Measurements from ENCODE around the gene RAPGEF4.

RAPGEF4 gene

DNA sequence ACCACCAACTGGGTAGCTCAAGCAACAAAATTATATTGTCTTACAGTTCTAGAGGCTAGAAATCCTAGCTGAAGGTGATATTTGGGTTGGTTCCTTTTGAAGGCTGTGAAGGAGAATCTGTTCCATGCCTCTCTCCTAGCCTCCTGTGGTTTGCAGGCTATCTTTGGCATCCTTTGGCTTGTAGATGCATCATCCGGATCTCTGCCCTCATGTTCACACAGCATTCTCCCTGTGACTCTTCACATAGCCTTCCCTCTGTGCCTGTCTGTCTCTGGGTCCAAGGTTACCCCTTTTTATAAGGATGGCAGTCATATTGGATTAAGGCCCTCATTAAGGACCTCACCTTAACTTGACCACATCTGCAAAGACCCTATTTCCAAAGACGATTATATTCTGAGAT lies 261.4 kb downstream of the RAPGEF4 start:
- no peak for DNase-seq (ENCODE audit: low spot score)

DNA sequence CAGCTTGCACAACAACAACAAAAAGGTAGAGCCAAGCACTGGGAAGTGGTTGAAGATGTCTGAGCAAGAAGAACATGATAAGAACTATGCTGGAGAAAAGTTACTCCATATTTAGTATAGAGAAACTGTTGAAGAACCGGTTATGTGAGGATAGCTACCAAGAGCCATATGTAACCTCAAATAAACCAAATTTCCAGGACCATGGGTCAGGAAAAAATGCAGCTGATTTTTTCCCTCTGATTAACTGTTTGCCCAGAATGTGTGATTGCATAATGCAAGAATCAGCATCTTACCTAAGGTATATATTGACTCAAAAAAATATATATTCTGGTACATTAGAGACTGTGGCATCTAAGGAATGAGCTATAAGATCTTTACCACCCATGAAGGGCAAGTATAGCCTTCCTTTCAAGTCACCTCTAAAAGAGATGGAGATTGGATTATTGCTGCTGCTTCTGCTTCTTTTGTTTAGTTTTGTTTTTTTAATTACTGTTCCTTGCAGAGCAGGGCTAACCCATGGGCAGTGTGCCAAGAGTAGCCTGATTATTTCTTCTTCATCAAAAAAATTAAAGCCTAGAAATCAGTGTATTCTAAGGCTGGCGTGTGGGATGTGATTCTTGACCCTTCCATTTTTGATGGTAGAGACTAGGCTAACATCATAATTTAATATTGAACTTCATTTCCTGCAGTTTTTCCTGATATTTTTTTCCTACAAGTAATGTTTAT lies 263.1 kb downstream of the RAPGEF4 start:
- no peak for DNase-seq (ENCODE audit: low spot score)

DNA sequence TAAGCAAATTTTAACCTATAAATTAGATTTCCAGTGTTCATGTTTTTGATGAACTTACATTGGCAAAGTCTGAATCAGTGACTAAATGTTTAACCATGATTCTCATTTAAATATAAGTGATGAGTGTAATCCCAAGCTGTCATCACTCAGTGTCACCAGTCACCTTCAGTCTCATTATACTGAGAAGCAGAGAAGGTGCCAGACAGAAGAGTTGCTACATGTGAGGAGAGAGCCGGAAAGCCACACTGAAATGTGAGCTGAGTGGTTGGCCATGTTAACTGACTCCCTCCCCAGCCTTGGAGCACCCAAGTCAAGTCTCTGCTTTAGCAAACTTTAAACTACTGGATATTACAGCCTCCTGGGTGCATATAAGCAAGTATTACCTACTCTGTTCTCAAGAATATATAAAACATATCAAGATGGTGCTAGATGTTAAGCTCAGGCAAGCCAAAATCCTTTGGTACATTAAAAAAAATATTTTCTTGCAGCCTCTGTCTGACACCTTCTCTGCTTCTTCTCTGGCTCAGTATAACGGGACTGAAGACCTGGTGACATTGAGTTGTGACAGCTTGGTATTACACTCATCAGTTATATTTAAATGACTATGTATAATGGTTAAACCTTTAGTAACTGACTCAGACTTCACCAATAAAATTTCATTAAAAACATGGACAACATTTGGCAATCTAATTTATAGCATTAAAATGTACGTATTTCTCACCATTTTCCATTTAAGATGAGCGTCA lies 264.2 kb downstream of the RAPGEF4 start:
- peak; percentile 21 for DNase-seq (ENCODE audit: low spot score)

DNA sequence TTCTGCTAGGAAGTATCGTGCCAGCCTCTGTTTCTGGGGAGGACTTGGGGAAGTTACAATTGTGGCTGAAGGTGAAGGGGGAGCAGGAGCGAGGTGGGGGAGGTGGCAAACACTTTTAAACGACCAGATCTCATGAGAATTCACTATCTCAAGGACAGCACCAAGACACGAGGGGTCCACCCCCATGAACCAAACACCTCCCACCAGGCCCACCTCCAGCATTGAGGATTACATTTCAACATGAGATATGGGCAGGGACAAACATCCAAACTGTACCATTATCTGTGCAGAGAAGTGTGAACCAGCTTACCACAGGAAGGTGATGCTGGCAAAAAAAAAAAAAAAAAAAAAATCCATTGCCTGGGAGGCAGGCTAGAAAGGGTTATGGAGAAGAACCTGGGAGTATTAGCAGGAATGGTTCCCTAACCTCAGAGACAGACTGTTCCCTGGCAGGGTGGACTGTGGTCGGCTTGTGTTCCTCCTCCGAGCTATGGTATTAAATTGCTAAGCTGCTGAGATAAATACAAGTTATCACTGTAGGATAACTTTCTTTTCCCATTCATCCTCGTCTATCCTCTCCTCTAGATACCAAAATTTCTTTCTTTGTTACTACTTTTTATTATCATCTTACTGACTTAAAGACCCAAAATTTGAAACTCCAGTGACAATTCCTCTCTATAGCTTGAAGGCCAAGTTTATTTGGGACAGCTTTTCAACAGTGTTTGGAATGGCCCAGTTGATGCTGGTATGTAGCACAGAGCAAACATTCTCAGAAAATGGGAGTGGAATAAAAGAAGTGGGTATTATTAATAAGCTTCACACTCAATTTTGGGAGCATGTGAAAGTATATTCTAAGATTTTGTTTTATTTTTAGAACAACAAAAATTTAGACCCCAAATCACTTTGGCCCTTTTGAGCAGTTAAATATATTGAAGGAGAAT lies 266.3 kb downstream of the RAPGEF4 start:
- DNase-seq (ENCODE audit: low spot score) = no peak

DNA sequence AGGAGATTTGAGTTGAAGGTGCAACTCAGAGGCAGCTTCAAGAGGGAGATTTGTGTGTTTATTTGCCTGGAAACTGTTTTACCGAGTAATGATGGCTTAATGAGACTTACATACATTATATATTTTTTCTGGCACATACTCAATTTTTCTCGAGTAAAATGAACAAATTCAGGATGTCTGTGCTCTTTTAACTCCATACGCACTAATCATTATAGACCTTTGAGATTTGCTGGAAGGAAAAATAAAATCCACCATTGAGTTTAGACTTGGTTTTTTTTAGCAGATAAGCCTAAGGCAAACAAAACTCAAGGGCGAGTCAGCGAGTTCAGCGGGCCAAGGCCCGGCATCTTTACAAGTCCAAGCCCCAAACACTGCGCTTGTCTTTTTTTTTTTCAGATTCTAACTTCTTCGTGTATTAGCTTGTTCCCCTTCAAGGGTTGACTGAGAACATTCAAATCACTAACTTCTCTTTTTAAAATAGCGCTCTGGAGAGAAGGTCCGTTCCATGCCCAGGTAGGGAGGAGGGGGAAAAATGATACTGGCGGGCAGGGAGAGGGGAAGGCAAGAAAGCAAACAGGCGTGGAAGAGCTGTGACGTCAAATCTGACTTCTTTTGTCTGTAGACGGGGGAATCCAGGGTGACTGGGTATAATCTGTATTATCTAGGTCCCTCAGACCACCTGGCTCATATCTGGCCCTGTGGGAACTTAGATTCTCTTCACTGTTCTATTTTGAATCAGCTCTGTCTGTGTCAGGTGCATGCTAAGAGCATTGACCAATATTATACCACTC lies 267.3 kb downstream of the RAPGEF4 start:
- no peak for DNase-seq (ENCODE audit: low spot score)

DNA sequence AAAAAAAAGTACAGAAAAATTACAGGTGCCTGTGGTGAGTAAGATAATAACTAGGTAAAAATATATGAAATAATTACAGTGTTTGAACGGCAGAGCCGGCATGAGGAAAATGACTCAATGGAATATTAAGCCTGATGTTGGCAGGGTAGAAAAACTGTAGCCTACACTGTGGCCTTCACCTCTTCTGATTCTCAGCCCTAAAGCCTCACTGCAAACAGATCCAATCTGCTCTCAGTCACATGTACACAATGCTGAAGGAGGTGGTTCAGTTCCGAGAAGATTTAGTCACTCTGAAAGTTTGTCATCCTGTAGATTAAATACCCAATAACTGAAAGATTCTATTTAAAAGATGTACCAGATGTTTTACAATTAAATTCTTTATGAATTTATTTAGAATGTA lies 273.1 kb downstream of the RAPGEF4 start:
- DNase-seq (ENCODE audit: low spot score) = no peak

DNA sequence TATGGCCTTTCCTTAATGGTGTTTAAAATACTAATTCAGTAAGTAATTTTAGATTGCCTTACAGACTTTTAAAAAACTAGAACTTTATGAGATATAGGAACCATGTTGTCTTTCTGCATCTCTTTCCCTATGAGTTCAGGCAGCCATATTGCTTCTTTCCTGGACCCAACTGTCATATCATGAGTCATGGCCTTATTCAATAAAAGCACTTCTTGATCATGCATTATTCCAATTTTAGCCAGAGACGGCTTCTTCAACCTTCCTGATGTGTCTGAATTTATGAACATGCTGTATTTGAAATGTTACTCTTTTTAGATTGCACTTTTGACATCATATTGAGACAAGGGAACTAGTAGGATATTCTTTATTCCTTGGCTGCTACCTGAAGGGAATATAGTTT lies 274.6 kb downstream of the RAPGEF4 start:
- DNase-seq (ENCODE audit: low spot score) = no peak

DNA sequence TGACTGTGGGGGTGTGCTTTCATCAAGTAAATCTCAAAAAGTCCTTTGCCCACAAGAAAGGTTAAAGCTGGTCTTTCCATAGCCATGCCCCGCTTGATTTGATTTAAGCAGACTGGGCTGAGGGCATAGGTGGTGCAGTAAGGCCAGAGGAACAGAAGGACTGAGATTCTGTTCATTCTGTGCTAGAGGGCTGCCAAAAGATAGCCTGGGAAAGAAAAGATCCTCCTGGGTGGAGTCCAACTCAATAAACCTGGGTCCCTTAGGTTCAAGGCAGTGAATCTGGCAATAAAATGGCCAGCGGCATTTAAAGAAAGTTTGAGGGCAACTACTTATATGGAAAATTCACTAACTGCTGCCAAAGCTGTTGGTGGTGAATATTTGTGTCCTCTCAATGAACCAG lies 280.8 kb downstream of the RAPGEF4 start:
- DNase-seq (ENCODE audit: low spot score) = no peak

DNA sequence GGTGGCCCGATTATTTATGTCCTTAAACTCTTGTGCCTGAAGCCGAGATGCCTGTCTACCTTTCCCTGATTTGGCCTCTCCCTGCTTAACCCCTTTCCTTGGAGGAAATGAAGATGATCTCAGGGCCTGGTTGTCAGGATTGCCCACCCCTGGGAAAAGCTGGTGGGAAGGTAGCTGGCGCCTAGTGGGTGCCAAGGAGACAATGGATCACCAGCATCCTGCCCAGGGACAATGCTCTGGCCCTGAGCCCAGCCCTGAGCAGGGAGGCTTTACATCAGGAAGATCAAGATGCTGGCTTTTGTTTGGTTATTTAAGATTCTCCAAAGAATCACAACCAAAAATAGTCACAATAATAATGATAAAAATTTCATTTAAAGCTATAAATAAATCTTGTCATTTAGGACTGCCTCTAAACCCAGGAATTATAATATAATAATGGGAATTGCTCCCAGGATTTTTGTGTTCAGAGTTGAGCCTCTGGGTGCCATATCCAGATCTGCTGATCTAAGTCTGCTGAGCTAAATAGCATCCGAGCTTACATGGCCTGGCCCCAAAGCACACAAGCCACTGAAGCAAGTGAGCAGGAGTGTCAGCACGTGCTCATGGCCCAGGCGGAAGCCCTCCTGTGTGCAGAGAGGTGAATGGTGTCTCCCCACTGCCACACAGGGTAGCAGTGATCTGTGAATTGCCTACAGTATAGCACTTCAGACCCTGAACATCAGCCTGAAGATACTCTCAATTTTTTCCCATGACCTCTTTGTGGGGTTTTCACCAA lies 282.2 kb downstream of the RAPGEF4 start:
- DNase-seq (ENCODE audit: low spot score) = no peak

DNA sequence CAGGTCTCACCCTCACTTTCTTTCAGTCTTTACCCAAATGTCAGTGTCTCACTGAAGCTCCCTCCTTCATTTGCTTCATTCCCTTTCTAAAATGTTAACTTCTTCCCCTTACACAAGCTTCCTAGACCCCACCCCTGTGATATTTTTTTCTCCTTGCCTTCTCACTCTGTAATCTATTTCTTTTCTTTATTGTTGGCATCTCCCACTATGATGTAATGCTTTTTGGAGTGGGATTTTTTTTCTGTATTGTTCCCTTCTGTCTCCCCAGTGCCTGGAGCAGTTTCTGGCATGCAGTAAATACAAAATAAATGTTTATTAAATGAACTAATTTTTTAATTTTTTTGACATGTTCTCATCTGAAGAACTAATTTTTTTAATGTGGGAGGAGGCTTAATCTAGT lies 284.1 kb downstream of the RAPGEF4 start:
- no peak for DNase-seq (ENCODE audit: low spot score)

DNA sequence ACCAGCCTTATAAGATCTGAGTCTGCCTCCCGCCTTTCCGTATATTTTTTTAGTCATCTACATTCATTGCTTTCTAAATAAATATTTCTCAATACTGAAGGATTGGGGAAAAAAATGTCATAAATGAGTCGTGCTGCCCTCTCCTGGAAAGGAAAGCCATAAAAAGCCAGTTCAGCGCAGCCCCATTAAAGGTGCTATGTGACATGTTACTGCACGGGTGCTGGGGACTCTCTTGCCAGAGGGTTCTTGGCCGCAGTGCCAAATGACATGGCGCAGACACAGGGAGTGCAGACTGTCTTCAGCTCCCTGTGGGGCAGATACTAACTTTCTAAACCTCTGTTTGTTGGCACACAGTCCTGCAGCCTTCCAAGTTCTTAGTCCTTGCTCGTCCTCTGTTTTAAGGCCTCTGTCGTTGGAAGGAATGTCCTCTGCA lies 286.3 kb downstream of the RAPGEF4 start:
- peak; percentile 36 for DNase-seq (ENCODE audit: low spot score)

DNA sequence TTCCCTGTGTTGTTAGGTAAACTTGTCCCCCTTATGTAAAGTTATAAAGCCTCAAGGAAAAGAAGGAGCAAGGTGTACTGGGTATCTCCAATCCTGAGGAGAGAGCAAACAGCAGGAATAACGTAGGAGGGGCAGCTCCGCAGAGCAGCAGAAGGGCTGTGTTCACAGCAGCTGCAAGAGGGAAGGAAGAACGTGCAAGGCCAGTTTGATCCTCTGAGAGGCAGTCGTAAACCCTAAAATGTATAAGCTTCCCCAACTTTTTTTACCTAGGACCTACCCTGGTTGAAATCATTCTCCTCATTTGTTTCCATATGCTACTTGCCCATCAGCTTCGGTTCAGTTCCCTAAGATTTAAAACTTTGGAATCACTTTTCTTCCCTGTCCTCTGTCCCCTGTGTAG lies 288.1 kb downstream of the RAPGEF4 start:
- no peak for DNase-seq (ENCODE audit: low spot score)

DNA sequence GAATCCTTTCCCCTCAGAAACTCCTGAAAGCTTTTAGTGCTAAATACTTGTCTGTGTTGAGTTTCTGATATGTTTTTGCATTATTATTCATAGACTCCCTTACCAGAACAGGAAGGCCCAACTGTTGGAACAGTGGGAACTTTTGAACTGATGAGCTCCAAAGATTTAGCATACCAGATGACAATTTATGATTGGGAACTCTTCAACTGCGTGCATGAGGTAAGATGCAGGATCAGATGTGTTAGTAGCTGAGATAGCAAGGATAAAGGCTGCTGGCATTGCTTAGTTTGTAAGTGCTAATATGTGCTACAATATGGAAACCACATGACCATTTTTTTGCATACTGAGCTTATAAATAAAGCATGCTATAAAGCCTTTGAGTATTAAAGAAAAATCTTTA lies 290.8 kb downstream of the RAPGEF4 start:
- DNase-seq (ENCODE audit: low spot score) = no peak

DNA sequence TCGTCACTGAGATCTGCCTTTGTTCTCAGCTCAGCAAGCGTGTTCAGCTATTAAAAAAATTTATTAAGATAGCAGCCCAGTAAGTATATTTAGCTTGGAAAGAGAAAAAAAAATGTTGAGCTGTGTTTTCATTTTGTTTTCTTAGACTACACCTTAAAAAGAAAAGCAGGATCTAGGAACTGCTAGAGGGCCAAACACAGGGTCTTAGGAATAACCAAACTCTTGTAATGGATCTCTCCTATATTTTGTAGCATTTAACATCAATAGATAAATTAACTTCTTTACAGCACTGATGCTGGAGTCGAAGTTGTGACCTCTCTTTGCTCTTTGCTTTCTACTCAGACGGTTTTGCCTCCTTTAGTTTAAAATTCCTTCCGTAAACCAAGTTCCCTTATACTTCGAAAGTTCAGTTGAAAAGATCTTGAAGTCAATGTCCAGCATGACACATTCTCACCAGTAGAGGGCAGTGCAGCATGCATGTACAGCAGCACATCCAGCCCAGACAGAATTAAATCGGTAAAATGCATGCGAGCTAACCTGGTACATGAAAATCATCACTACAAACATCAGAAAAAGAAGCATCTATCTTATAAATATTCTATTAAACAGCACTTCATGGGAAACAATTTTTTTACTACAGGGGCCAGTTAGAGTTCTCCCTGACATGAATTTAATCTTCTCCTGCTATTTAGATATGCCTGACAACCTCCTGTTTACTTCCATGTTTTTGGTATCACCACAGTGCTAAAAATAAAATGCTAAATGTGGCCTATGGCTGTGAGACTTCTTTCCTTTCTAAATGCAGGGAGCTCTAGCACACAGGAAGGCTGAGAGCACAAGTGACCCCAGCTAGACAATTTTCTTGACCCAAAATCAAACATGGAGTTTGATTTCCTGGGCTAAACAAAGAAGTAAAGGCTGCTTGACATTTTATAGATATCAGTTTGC lies 291.8 kb downstream of the RAPGEF4 start:
- DNase-seq (ENCODE audit: low spot score) = peak; percentile 79

DNA sequence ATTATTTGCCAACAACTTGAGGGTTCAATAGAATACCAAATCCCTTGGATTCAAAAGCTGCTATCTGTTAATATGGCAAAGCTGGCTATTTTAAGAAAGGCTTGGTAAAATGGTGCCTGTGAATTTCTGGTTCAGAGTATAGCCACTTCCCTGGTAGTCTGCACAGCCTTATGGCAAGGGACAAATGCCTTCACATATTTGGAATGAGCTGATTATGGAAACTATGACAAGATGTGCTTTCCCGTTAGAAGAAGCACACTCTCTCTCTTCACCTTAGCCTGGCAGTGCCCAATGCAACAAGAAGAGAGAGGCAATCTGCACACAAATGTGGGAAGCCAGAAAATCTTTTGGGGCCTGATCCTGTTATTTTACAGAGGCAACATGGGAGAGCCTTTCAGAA lies 292.5 kb downstream of the RAPGEF4 start:
- no peak for DNase-seq (ENCODE audit: low spot score)

DNA sequence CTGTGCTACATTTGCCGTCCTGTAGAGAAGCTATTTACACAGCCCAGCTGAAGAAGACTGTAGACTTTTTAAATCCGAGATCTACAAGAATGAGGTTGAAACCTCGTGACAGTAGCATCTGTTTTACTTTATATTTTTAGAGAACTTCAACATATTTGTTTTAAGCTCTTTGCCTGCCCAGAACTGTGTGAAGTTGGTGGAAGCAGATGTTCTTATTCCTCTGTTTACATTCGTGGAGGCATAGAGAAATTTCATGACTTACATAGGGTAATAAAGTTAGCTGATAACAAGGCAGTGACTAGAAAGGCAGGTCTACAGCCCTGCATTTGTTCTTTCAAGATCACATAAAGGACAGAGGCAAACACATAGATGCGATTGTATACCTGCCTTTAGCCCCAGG lies 293.0 kb downstream of the RAPGEF4 start:
- DNase-seq (ENCODE audit: low spot score) = no peak

DNA sequence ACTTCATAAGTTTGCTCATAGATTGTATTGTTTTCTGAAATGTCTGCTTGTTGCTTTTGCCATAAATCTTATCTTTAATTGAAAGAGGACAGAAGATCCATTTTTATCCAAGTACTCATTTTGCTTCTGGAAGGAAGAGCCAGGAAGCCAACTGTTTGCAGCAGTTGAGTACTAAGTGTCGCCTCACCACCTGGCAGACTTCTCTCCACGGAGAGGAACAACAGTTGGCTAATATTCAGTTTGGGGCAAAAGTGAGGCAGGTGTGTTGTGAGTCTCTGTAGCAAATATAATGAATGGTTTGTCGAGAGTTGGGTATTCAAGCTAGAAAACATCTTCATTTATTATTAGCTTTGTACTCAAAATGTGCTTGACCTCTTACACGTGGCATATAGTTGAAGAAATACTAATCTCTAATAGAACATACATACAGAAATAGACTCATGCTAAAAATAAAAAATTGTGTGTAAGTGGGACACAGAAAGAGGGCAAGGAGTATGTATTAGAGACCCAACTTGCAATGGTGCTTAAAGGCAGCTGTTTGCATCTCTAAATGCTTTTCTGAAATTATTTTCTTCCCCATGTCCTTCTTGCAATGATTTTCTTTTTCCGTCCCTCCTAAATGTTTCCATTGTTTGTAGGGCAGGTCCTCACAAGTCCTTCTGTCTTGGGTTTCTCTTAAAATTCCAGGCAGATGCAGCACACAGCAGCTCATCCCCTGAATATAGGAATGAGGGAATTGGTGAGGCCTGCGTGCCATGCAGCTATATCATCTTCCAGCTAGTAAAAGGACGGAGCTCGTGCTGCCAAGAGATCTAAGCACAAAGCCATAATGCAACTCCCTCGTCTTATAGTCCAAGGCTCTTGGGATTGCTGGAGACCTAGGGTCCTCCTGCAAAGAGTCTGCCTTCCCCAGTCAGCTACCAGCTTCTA lies 295.2 kb downstream of the RAPGEF4 start:
- DNase-seq (ENCODE audit: low spot score) = no peak

DNA sequence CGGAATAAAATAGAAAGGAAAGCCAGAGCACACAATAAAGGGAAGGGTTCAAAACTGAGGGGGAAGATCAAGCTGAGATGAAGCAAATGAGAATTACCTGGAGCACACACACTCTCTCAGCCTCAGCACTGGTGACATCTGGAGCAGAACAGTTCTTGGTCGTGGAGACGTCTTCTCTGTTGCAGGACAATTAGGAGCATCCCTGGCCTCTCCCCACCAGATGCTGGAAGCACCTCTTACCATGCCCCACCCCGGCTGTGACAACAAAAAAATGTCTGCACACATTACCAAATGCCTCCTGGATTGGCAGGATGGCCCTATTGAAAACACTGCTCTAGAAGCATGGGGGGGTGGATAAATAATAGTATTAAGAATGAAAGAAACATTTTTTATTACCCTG lies 296.4 kb downstream of the RAPGEF4 start:
- no peak for DNase-seq (ENCODE audit: low spot score)

DNA sequence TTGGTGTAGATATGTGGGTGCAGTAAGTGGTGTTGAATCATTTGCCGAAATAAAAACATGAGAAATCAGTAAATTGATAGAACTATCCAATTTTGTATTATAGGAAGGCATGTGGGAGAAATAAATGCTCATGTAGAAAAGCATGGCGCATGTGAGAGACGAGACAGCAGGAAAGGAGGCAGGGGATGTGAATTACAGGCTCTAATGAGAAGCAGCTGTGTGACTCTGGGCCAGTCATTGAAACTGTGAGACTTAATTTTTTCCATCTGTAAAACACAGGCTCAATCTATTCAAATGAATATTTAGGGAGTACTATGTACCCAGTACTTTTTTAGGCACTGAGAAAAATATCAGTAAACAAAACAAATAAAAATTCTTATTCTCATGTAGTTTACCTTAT lies 297.4 kb downstream of the RAPGEF4 start:
- peak; percentile 44 for DNase-seq (ENCODE audit: low spot score)
